NCI-H1436 treated with DMSO at 0.1 percent for 48 hours (cell line): ENCODE results near the gene FNDC3B.

ENCODE experiments used
- DNase-seq: peaks from one replicate; lab custom pipeline; 2025; lab: John Stamatoyannopoulos, UW

The FNDC3B gene

DNA sequence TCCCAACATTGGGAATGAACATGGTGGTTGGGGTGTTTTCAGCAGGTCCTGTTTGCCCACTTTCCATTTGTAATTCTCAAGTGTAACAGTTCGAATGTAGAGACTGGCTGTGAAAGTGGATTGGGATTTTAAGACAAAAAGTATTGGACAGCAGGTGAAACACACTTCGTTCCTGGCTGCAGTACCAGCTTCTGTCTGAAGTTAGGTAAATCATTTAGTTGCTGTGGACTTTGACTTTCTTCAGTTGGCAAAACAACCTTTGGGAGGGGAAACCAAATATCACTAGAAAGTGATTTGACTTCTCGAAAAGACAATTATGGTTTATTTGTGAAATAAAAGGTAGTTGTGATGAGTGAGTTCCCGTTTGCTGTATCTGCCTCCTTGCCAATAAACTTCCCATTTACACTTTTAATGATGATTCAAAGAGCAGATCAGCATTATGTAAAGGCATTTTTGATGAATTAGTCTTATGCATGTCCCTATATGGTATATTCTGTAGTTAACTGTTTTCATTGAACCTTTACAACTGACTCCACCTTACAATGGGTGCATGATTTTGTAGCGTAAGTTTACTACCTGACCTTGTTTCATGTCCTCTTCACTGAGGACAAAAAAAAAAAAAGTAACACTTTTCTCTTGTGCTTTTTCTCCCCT lies 34.0 kb downstream of the FNDC3B start:
- DNase-seq, result no peak

DNA sequence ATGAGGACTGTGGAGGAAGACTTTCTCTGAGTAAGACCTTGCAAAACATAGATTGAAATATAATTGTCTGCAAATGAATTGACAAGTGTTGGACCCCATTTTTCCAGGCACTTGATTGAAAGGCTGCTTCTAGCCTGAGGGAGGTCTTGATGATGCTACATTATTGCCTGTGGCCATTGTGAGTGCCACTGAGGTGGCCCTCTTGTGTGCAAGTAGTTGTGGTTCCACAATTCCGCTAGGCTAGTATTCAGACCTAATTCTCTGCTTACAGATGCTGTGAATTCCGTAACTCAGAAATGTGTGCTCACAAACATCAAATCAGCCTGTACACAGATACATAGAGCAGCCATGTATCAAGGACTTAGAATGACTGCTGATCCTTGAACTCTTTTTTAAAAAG lies 34.7 kb downstream of the FNDC3B start:
- no peak for DNase-seq

DNA sequence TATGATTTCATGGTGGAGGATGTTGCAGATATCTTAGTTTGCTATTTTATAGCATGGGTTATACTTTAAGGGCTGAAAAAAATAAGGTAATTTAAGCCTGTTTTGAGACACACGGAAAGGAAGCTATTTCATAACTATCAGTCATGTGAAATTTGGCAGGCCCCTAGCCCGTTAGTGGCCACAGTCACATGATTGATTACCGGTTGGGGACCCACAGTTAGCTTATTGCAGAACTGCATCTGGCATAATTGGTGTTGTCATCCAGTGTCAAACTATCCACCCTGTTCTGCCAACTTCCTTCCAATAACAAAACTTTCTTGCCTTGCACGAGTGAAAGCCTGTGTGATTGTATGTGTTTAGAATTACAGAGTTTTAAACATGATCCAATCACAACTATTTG lies 35.2 kb downstream of the FNDC3B start:
- DNase-seq, result no peak

- no peak for DNase-seq
Observed at GRCh38 chr3:172076212-172076611, 36.8 kb downstream of the FNDC3B start.

- no peak for DNase-seq
Observed at GRCh38 chr3:172077197-172077757, 37.9 kb downstream of the FNDC3B start.

DNA sequence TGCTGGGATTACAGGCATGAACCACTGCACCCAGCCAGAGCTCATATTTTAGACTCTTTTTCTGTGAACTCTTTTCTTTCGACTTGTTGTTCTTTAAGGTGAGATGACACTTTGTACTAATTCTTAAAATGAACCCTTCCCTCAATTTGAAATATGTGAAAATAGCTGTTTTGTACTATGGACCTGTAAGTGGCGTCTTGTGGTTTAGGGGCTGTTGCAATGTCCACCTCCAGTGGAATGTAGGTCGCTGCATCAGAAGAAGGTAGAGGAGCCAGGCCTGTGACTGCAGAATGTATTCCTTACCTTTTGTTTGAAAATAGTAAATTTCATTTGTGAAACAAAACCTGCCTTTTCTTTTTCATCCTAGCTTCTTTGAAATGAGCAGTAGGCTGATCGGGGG lies 38.9 kb downstream of the FNDC3B start:
- DNase-seq, result no peak

- DNase-seq, result no peak
Observed at GRCh38 chr3:172078721-172079120, 39.3 kb downstream of the FNDC3B start.

- no peak for DNase-seq
Observed at GRCh38 chr3:172079326-172079976, 40.1 kb downstream of the FNDC3B start.

DNA sequence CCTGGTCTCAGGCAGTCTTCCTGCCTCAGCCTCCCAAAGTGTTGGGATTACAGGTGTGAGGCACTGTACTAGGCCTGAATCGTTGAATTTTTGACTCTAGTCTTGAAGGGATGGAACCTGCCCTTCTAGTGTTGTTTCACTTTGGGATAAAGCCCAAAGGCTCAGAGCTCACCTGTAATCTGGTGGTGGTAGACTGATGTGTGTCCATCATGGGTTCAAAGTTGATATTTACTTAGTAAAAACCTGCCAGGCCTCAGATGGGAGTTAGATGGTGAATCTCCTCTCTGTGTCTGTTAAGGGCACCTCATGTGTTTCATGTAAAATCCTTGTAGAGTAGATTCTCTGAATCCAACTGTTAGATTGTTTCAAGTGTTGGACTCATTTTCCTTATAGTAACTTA lies 41.1 kb downstream of the FNDC3B start:
- DNase-seq, result no peak

DNA sequence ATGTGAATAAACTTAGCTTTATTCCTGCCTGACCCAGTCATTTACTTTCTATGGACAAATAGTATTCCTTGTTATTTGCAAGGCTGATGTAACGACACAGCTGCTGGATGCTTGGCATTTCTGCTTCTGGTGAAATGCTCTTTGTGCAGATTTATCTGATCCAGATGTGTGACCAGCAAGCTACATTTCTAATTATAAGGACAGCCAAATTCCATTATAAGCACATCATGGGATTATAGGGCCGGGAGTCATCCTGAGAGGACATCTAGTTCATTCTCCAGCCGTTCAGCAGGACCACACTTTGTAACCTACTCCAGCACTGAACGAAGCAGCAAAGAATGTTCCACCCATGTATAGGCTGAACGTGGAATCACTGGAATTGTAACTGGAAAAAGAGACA lies 42.9 kb downstream of the FNDC3B start:
- no peak for DNase-seq

- DNase-seq, result no peak
Observed at GRCh38 chr3:172082820-172083513, 43.6 kb downstream of the FNDC3B start.

DNA sequence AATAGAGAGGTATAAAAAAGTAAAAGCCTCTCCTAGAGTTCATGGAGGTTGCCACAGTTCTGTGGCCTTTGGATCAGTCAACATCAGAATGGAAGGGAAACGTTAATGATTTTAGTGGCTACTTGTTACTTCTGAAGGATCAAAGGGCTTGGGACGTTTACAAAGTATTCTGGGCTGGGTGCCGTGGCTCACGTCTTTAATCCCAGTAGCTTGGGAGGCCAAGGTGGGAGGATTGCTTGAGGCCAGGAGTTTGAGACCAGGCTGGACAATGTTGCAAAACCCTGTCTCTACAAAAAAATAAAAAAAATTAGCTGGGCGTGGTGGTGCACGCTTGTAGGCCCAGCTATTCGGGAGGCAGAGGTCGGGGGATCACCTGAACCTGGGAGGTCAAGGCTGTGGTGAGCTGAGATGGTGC lies 44.6 kb downstream of the FNDC3B start:
- DNase-seq, result no peak

GRCh38 chr3:172084871-172085556 lies 45.6 kb downstream of the FNDC3B start:
- no peak for DNase-seq

- no peak for DNase-seq
Observed at GRCh38 chr3:172085557-172085895, 46.1 kb downstream of the FNDC3B start.

- no peak for DNase-seq
Observed at GRCh38 chr3:172086071-172086470, 46.7 kb downstream of the FNDC3B start.

DNA sequence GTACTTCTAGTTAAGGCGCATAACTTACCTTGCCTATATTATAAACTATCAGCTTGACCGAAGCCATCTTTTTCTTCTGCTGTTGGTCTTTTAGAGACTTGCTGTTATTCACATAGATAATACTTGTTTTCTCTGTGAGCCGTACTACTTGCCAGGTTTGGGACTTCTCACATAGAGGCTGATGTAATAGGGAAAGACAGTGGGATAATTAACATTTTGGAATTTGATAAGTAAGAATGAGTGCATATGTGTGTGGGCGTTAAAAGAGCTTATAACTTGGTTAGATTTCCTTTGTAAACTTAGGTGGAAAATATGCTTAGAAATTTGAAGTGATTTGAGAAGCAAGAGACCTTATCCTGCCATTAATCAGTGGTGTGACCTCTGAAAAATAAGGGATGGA lies 47.8 kb downstream of the FNDC3B start:
- no peak for DNase-seq

- no peak for DNase-seq
Observed at GRCh38 chr3:172087602-172088580, 48.5 kb downstream of the FNDC3B start.

GRCh38 chr3:172089250-172089649 lies 49.9 kb downstream of the FNDC3B start:
- no peak for DNase-seq

GRCh38 chr3:172090035-172090434 lies 50.7 kb downstream of the FNDC3B start:
- no peak for DNase-seq

DNA sequence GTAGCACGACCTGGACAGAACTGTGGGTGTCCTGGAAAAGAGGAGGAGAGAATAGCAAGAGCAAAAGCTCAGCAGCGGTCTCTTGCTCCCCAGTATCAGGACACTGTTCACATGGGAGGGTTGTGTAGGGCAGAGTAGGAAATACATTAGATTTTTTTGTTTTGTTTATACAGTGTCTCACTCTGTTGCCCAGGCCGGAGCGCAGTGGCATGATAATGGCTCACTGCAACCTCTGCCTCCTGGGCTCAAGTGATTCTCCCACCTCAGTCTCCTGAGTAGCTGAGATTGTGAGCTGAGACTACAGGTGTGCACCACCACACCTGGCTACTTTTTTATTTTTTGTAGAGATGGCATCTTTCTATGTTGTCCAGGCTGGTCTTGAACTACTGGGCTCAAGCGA lies 53.3 kb downstream of the FNDC3B start:
- DNase-seq, result no peak
